Spleen (tissue), 7 donors: ENCODE measurements around the gene REPS2.

Source experiments
- POLR2A ChIP-seq, 3 donors: fragments of 450-650 bp; IDR thresholded peaks; one replicate each; pipeline ENCODE4 v1.5.1; 2017; ENCODE audit warnings: antibody characterized with exemption in 3 of 3, mild to moderate bottlenecking in 1 of 3
- POLR2AphosphoS5 ChIP-seq, 3 donors: sonication (generic); formaldehyde crosslinking; IDR thresholded peaks; one replicate each; pipeline ENCODE4 v1.5.1; 2017; ENCODE audit warnings: antibody characterized with exemption in 3 of 3
- TF ChIP-seq, protein P1 (sequence below), 11 experiments: fragments of 200-600 bp in 7 of 11; fragments of 450-650 bp in 4 of 11; sonication (generic) in 4 of 11; IDR thresholded peaks in 8 of 11; conservative IDR thresholded peaks in 3 of 11; 1 replicate in 7 of 11; 2 replicates in 4 of 11; pipeline versions ENCODE4 v1.4.0 to v1.8.0; 2016 to 2021; ENCODE audit warnings: antibody characterized with exemption in 11 of 11, inconsistent platforms in 4 of 11, mild to moderate bottlenecking in 1 of 11
- donor health status: DM: no; HTN: no; CAD: no; lungs with moderate emphysema.
- donor health status: DM: no; HTN: no; CAD: no.
- donor health status: DM: no; HTN: no; CAD: no.

DNA sequence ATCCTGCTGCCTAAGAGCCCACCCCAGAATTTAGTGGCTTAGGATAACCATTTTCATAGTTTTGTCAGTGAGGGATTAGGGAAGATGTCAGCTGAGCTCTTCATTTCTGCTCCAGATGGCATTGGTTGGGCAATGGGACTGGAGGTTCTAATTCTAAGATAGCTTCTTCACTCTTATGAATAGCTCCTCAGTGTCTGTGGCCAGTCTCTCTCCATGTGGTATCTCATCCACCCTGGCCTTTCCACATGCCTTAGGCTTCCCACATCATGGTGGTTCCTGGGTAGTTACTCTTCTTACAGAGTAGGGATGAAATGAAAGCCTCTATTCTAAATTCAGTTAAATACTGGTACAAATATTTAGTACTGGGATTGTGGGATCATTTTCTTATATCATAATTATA is 31.3 kb downstream of the REPS2 start:
- TF ChIP-seq, protein P1, sequence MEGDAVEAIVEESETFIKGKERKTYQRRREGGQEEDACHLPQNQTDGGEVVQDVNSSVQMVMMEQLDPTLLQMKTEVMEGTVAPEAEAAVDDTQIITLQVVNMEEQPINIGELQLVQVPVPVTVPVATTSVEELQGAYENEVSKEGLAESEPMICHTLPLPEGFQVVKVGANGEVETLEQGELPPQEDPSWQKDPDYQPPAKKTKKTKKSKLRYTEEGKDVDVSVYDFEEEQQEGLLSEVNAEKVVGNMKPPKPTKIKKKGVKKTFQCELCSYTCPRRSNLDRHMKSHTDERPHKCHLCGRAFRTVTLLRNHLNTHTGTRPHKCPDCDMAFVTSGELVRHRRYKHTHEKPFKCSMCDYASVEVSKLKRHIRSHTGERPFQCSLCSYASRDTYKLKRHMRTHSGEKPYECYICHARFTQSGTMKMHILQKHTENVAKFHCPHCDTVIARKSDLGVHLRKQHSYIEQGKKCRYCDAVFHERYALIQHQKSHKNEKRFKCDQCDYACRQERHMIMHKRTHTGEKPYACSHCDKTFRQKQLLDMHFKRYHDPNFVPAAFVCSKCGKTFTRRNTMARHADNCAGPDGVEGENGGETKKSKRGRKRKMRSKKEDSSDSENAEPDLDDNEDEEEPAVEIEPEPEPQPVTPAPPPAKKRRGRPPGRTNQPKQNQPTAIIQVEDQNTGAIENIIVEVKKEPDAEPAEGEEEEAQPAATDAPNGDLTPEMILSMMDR (IDR thresholded peaks at IDR 0.05 in 8 of 11, conservative IDR thresholded peaks at IDR 0.05 in 3 of 11) = no peak
- TF ChIP-seq POLR2A (IDR thresholded peaks at IDR 0.05) (no peak), POLR2AphosphoS5 (IDR thresholded peaks at IDR 0.05) (no peak)
